Panc1 (cell line): ENCODE measurements around the gene TPRX1.

ENCODE experiments used
- POLR2AphosphoS5 ChIP-seq: IDR thresholded peaks from 2 replicates; pipeline ENCODE4 v1.6.1; 2012; ENCODE audit warnings: mild to moderate bottlenecking, low read depth, low read length, moderate library complexity
- TF ChIP-seq, protein P1 (sequence below): fragments of 450-650 bp; IDR thresholded peaks from 2 replicates; pipeline ENCODE4 v1.5.1; 2017; ENCODE audit warnings: mild to moderate bottlenecking

DNA sequence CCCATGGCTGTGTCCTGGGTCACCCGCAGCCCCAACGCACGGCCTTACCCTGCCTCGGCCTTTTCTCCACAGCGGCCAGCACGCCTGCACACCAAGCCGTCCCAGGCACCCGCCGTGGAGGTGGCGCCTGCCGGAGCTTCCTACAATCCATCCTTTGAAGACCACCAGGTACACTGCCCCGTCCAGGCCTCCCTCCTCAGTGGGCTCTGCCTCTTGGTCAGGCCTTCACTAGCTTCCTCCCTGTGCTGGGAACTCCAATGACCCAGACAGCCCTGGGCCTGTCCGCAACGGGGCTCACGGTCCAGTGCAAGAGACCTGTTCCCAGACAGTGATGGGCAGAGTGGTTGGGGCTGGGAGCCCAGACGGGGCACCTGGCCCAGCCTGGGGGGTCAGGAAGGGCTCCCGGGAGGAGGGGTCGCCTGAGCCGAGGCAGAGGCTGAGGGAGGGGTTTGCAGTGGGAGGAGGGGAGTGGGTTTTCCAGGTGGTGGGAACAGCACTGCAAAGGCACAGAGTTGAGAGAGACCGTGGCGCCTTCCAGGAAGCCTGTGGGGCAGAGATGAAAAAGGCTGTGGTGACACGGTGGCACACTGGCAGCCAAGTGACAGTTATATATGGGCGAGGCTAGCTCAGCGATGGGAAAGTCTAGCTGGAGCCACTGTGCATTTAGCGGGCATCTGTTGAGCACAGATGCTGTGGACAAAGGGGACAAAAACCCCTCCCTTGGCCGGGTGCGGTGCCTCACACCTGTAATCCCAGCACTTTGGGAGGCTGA lies 51.7 kb downstream of the TPRX1 start:
- TF ChIP-seq POLR2AphosphoS5 = no peak
- TF ChIP-seq, protein P1, sequence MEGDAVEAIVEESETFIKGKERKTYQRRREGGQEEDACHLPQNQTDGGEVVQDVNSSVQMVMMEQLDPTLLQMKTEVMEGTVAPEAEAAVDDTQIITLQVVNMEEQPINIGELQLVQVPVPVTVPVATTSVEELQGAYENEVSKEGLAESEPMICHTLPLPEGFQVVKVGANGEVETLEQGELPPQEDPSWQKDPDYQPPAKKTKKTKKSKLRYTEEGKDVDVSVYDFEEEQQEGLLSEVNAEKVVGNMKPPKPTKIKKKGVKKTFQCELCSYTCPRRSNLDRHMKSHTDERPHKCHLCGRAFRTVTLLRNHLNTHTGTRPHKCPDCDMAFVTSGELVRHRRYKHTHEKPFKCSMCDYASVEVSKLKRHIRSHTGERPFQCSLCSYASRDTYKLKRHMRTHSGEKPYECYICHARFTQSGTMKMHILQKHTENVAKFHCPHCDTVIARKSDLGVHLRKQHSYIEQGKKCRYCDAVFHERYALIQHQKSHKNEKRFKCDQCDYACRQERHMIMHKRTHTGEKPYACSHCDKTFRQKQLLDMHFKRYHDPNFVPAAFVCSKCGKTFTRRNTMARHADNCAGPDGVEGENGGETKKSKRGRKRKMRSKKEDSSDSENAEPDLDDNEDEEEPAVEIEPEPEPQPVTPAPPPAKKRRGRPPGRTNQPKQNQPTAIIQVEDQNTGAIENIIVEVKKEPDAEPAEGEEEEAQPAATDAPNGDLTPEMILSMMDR = no peak
